ENCODE measurements around the gene RPSA.
"Not testable (repeated sequence)": the region's sequence is repeated elsewhere in the genome, so short reads cannot be mapped to it uniquely, and the experiment has no call there.

The RPSA gene
- total RNA-seq = 642 to 852 (median 748) reads per million in 4 donors

GRCh38 chr3:39406368-39407258 is at the start of gene RPSA:
TSS of gene RPSA (plus strand) at chr3:39406720. CDS start at chr3:39407654, 934 bp downstream.
- peak; percentile 90 to 99 (median 92) for DNase-seq

GRCh38 chr3:39358333-39358732 is 48.2 kb upstream of the RPSA start:
- peak in 1 of 5 donors; percentile 40 for DNase-seq

- DNase-seq = peak in 4 of 5 donors; percentile 8 to 84 (median 28)
These were observed 45.1 kb upstream of the RPSA start for GRCh38 chr3:39361252-39361927.

GRCh38 chr3:39362192-39362591 is 44.3 kb upstream of the RPSA start:
- DNase-seq = no peak

- DNase-seq = no peak
These were observed 43.7 kb upstream of the RPSA start for GRCh38 chr3:39362812-39363211.

- DNase-seq = not testable (repeated sequence)
These were observed 36.1 kb upstream of the RPSA start for GRCh38 chr3:39370450-39370849.

GRCh38 chr3:39372833-39373232 is 33.7 kb upstream of the RPSA start:
- no peak for DNase-seq

- DNase-seq = no peak
These were observed 29.4 kb upstream of the RPSA start for GRCh38 chr3:39376959-39377634.

- peak in 4 of 5 donors; percentile 37 to 71 (median 46) for DNase-seq
These were observed 28.4 kb upstream of the RPSA start for GRCh38 chr3:39378088-39378487.

GRCh38 chr3:39378957-39379777 is 27.4 kb upstream of the RPSA start:
- no peak for DNase-seq

- no peak for DNase-seq
These were observed 26.8 kb upstream of the RPSA start for GRCh38 chr3:39379778-39380155.

- DNase-seq = no peak
These were observed 25.1 kb upstream of the RPSA start for GRCh38 chr3:39381432-39381831.

- DNase-seq = peak; percentile 54 to 92 (median 73)
These were observed 23.3 kb upstream of the RPSA start, which contains the start of gene SLC25A38 for GRCh38 chr3:39383045-39383880. TSS of gene SLC25A38 (plus strand) at chr3:39383370. CDS start at chr3:39383725, 355 bp downstream.

- DNase-seq = peak; percentile 89 to 95 (median 93)
These were observed 22.4 kb upstream of the RPSA start for GRCh38 chr3:39383881-39384664.

- DNase-seq = no peak
These were observed 21.9 kb upstream of the RPSA start for GRCh38 chr3:39384665-39385000.

GRCh38 chr3:39385456-39386090 is 20.9 kb upstream of the RPSA start:
- no peak for DNase-seq

GRCh38 chr3:39386318-39386717 is 20.2 kb upstream of the RPSA start:
- DNase-seq = no peak

GRCh38 chr3:39387411-39387975 is 19.0 kb upstream of the RPSA start:
- no peak for DNase-seq

GRCh38 chr3:39388153-39388552 is 18.4 kb upstream of the RPSA start:
- no peak for DNase-seq
